Activated CD8-positive, alpha-beta T cell treated with anti-CD3 and anti-CD28 coated beads for 36 hours (primary cell): ENCODE results near the gene DIRAS1. TPM values are rescaled to one million over a fixed set of nuclear protein-coding genes. Genes with fewer than 3 reads are reported as not detected.

ENCODE experiments used
- ATAC-seq: fragments of 200-7000 bp; cut with Tn5 transposase; one replicate; pipeline ENCODE4 v1.10.0; 2021; ENCODE audit warnings: mild to moderate bottlenecking, moderate library complexity
- CTCF ChIA-PET: fragments of 350-600 bp; sonication (Branson Sonifier 250); formaldehyde crosslinking; loops from one replicate; lab custom pipeline; 2021; ENCODE audit warnings: antibody characterized with exemption; lab: Charles Lee
- POLR2A ChIA-PET: fragments of 350-600 bp; sonication (Branson Sonifier 250); formaldehyde crosslinking; loops from one replicate; lab custom pipeline; 2021; ENCODE audit warnings: antibody characterized with exemption; lab: Charles Lee
- DNase-seq: peaks from one replicate; pipeline ENCODE4 v3.0.0-alpha.2; 2020
- H3K27ac Mint-ChIP-seq: one replicate; pipeline ENCODE4 v1.8.0; 2021; ENCODE audit warnings: mild to moderate bottlenecking, mixed read lengths
- H3K27me3 Mint-ChIP-seq: one replicate; pipeline ENCODE4 v1.8.0; 2021; ENCODE audit warnings: mixed read lengths
- H3K36me3 Mint-ChIP-seq: one replicate; pipeline ENCODE4 v1.8.0; 2021; ENCODE audit warnings: low read depth, mixed read lengths
- H3K4me1 Mint-ChIP-seq: one replicate; pipeline ENCODE4 v1.8.0; 2021; ENCODE audit warnings: low read depth, mixed read lengths
- H3K4me3 Mint-ChIP-seq: one replicate; pipeline ENCODE4 v1.8.0; 2021; ENCODE audit warnings: mild to moderate bottlenecking, moderate library complexity, mixed read lengths
- H3K9me3 Mint-ChIP-seq: one replicate; pipeline ENCODE4 v1.8.0; 2021; ENCODE audit warnings: mixed read lengths
- CTCF ChIP-seq: fragments of 200-600 bp; IDR thresholded peaks from one replicate; pipeline ENCODE4 v1.8.0; 2022; ENCODE audit warnings: antibody characterized with exemption, mild to moderate bottlenecking
- intact Hi-C: fragments of 100-400 bp; cut with micrococcal nuclease; formaldehyde crosslinking; loops from one replicate; pipeline ENCODE4 v1.10.0; 2022
- total RNA-seq, 2 experiments: library from RNA; stranded (reverse); gene quantifications; one replicate each; pipeline ENCODE4 v1.2.3, GENCODE V29; 2021

The DIRAS1 gene
- total RNA-seq, 2 experiments from 2014 or later = 0.09 TPM; not detected in 1

GRCh38 chr19:2724148-2724557 lies 3.0 kb upstream of the DIRAS1 start:
- Mint-ChIP-seq H3K27ac (no peak overlapping the region), H3K36me3 (no peaks in the 10 kb centered on the region), H3K4me1 (peaks cover 3% of the 10 kb centered on the region), H3K27me3 (peaks cover 30% of the 10 kb centered on the region), H3K9me3 (no peaks in the 10 kb centered on the region), H3K4me3 (no peak overlapping the region)
- ChIA-PET POLR2A (interaction anchor here (0.5 kb wide), 1 partner anchor 168 kb away, joined by 3 read pairs; no protein-coding TSS in a partner anchor), CTCF (no interaction called here)
- no peak for ATAC-seq
- intact Hi-C loops = no loop called here
- no peak for DNase-seq
- TF ChIP-seq CTCF = no peak

- intact Hi-C loops = no loop called here
- ATAC-seq = no peak
- DNase-seq = no peak
- Mint-ChIP-seq H3K27ac (no peak overlapping the region), H3K27me3 (peaks cover 30% of the 10 kb centered on the region), H3K9me3 (no peaks in the 10 kb centered on the region), H3K36me3 (no peaks in the 10 kb centered on the region), H3K4me1 (peaks cover 3% of the 10 kb centered on the region), H3K4me3 (no peak overlapping the region)
- TF ChIP-seq CTCF = no peak
- POLR2A ChIA-PET = no interaction called here
- CTCF ChIA-PET = no interaction called here
These were observed 2.6 kb upstream of the DIRAS1 start for GRCh38 chr19:2723747-2724146.

GRCh38 chr19:2723345-2723715 lies 2.2 kb upstream of the DIRAS1 start:
- H3K4me3 Mint-ChIP-seq = no peak overlapping the region
- H3K27ac Mint-ChIP-seq = no peak overlapping the region
- peaks cover 3% of the 10 kb centered on the region for H3K4me1 Mint-ChIP-seq
- H3K9me3 Mint-ChIP-seq = no peaks in the 10 kb centered on the region
- H3K27me3 Mint-ChIP-seq = peaks cover 30% of the 10 kb centered on the region
- no peaks in the 10 kb centered on the region for H3K36me3 Mint-ChIP-seq
- no peak for TF ChIP-seq CTCF
- CTCF ChIA-PET = no interaction called here
- POLR2A ChIA-PET = interaction anchor here (1.0 kb wide), 1 partner anchor 12 kb away, joined by 3 read pairs; no protein-coding TSS in a partner anchor
- DNase-seq (no peak), ATAC-seq (no peak)
- intact Hi-C loops = no loop called here

GRCh38 chr19:2722541-2723344 lies 1.6 kb upstream of the DIRAS1 start:
- H3K36me3 Mint-ChIP-seq = no peaks in the 10 kb centered on the region
- peaks cover 3% of the 10 kb centered on the region for H3K4me1 Mint-ChIP-seq
- POLR2A ChIA-PET = interaction anchor here (1.0 kb wide), 1 partner anchor 13 kb away, joined by 3 read pairs; no protein-coding TSS in a partner anchor
- no peak for ATAC-seq
- no peak for TF ChIP-seq CTCF
- H3K27ac Mint-ChIP-seq = no peak overlapping the region
- no peak for DNase-seq
- H3K4me3 Mint-ChIP-seq = no peak overlapping the region
- CTCF ChIA-PET = no interaction called here
- intact Hi-C loops = no loop called here
- H3K9me3 Mint-ChIP-seq = no peaks in the 10 kb centered on the region
- peaks cover 30% of the 10 kb centered on the region for H3K27me3 Mint-ChIP-seq
